Neural progenitor cell (in vitro differentiated cells): ENCODE results near the gene THSD4.

Source experiments
- EZH2phosphoT487 ChIP-seq: fragments of 200-600 bp; sonication (generic); IDR thresholded peaks from 2 replicates; pipeline ENCODE4 v1.6.1; 2017; ENCODE audit warnings: antibody characterized with exemption
- TF ChIP-seq, protein P1 (sequence below): fragments of 200-600 bp; sonication (generic); IDR thresholded peaks from 2 replicates; pipeline ENCODE4 v1.5.1; 2017; ENCODE audit warnings: antibody characterized with exemption, mild to moderate bottlenecking

DNA sequence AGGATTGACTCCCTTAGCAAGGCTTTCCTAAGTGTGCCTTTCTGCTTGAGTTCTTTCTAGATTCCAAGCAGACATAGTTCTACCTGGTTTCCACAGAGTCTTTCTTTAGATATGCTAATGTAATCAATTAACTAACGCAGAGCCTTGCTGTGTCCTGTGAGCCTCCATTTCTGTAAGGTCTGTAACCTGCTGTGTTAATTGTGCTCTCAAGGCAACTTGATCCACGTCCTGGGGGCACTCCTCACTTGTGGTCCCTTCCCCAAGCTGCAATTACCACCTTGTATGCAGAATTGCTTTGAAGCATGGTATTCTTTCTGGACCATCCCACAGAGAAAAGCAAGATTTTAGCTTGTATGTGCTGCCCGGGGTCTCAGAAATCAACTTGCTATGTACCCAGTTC lies 29.5 kb upstream of the THSD4 start:
- TF ChIP-seq, protein P1, sequence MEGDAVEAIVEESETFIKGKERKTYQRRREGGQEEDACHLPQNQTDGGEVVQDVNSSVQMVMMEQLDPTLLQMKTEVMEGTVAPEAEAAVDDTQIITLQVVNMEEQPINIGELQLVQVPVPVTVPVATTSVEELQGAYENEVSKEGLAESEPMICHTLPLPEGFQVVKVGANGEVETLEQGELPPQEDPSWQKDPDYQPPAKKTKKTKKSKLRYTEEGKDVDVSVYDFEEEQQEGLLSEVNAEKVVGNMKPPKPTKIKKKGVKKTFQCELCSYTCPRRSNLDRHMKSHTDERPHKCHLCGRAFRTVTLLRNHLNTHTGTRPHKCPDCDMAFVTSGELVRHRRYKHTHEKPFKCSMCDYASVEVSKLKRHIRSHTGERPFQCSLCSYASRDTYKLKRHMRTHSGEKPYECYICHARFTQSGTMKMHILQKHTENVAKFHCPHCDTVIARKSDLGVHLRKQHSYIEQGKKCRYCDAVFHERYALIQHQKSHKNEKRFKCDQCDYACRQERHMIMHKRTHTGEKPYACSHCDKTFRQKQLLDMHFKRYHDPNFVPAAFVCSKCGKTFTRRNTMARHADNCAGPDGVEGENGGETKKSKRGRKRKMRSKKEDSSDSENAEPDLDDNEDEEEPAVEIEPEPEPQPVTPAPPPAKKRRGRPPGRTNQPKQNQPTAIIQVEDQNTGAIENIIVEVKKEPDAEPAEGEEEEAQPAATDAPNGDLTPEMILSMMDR, result no peak
- peak; percentile 46 for TF ChIP-seq EZH2phosphoT487
